GM19035 (cell line): Measurements from ENCODE around the gene DAZAP2.
"Not testable (repeated sequence)": the region's sequence is repeated elsewhere in the genome, so short reads cannot be mapped to it uniquely, and the experiment has no call there.

Experiments
- ATAC-seq: cut with Tn5 transposase; IDR thresholded peaks from one replicate; pipeline ENCODE4 v1.9.1; 2021; ENCODE audit not compliant: unreplicated experiment

Gene DAZAP2

DNA sequence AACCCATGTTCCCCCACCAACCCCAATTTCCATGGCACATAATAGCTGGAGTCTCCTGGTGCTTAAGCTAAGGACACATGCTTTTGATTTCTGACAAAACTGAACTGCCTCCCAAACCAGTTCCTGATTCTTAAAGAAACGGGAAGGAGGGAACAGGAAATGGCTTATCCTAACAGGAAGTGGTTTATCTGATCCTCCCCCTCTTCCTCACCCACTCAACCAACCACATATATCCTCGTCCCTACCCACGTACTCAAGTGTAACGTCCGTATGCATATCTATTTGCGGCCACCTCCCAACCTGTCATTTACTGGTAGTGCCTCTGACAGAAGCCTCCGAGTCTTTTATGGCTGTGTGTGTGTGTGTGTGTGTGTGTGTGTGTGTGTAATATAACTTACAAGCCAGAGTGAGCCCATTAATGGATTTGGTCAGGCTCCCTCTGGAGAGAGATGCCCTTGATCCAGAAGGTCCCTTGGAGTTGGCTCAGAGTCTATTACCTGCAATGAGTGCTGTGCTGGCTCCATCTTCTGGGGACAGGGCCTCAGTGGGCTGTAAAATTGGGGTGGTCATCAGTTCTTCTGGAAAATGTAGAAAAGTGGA is 7.7 kb downstream of the DAZAP2 start:
- no peak for ATAC-seq

- no peak for ATAC-seq
Measured at GRCh38 chr12:51247523-51248206, 9.0 kb downstream of the DAZAP2 start.

DNA sequence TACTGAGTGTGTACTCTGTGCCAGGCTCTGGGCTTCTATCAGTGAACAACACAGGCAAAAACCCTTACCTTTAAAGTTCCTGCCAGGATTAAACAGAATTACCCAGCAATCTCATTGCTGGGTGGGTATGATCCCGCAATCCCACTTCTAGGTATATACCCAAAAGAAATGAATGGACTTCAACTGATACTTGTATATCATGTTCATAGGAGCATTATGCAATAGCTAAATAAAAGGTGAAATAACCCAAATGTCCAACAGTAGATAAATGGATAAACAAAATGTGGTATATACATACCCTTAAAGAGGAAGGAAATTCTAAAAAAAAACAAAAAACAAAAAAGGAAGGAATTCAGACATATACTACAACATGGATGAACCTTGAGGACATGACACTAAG is 14.7 kb downstream of the DAZAP2 start:
- ATAC-seq, result no peak

GRCh38 chr12:51254536-51254935 is 15.9 kb downstream of the DAZAP2 start:
- ATAC-seq, result no peak

GRCh38 chr12:51259600-51259999 is 21.0 kb downstream of the DAZAP2 start:
- not testable (repeated sequence) for ATAC-seq

GRCh38 chr12:51262758-51263177 is 24.1 kb downstream of the DAZAP2 start:
- no peak for ATAC-seq

DNA sequence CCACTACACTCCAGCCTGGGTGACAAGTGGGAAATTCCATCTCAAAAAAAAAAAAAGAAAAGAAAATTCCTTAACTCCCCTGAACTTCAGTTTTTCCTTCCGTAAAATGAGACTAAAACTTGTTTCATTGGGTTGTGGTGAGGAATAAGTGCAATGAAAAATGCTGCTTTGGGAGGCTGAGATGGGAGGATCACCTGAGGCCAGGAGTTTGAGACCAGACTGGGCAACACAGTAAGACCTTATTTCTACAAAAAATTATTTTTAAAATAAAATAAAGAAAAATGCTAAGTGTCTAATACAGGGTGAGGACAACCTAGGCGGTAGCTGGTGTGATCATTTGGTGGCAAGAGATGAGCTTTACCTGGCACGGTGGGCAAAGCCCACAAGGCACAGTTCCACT is 24.7 kb downstream of the DAZAP2 start:
- no peak for ATAC-seq

- ATAC-seq, result no peak
Measured at GRCh38 chr12:51264297-51264696, 25.7 kb downstream of the DAZAP2 start.

DNA sequence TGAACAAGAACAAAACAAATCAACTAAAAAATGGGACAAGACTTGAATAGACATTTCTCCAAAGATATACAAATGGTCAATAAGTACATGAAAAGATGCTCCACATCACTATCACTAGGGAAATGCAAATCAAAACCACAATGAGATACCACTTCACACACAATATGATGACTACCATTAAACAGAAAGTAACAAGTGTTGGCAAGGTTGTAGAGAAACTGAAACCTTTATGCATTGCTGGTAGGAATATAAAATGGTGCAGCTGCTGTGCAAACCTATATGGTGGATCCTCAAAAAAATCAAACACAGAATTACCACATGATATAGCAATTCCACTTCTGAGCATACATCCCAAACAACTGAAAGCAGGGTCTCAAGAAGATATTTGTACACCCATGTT is 26.4 kb downstream of the DAZAP2 start:
- no peak for ATAC-seq

GRCh38 chr12:51269174-51270066 is 30.8 kb downstream of the DAZAP2 start:
- ATAC-seq, result peak; percentile 40

GRCh38 chr12:51270067-51270950 is 31.7 kb downstream of the DAZAP2 start, which contains the start of gene SMAGP:
Gene SMAGP (minus strand): TSS chr12:51270415. CDS start chr12:51269278, 1,137 bp downstream.
- ATAC-seq, result peak; percentile 59

- ATAC-seq, result no peak
Measured at GRCh38 chr12:51270951-51271518, 32.4 kb downstream of the DAZAP2 start.

- not testable (repeated sequence) for ATAC-seq
Measured at GRCh38 chr12:51272810-51273209, 34.2 kb downstream of the DAZAP2 start.

DNA sequence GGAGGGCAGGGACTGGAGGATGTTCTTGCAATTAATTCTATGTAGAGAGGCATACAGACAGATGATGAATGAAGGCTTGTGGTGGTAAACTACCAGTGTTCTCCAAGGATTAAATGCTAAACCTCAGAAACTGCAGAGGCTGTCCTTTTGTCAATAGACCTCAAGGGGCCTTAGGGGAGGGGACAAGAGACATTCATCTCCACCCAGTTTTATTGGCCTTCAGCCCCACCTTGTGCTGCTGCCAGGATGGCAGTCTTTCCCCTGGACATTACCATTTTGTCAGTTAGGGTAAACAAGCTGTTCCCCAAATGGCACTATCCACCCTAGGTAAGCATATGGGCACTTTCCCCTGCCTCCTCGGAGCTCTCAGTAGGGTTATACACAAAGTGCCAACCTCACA is 36.5 kb downstream of the DAZAP2 start:
- ATAC-seq, result no peak

DNA sequence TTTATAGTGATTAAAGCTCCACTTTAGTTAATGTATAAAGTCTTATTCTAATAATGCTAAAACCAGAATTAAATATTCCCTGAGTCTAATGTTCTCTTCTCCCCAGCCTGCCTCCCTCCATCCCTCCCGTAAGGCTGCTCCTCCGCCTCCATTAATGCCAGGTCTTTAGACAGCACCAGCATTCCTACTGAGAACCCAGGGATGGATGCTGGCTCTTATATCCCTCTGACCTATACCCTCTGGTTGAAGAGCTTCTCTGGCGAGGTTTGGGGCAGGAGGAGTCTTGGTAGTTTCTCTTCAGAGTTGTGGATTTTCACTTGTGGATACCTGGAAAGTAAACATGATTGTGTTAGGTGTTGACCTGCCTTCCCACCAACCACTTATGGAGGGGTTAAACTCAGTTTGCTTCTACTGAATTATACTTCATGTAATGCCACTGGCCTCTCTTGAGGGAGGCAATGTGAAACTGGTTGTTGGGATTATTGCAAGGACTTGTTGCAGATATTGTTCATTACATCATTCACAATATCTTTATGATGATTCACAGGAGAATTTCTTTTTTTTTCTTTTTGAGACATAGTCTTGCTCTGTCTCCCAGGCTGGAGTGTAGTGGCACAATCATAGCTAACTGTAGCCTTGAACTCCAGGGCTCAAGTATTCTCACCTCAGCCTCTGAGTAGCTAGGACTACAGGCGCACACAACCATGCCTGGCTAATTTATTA is 42.7 kb downstream of the DAZAP2 start:
- no peak for ATAC-seq

DNA sequence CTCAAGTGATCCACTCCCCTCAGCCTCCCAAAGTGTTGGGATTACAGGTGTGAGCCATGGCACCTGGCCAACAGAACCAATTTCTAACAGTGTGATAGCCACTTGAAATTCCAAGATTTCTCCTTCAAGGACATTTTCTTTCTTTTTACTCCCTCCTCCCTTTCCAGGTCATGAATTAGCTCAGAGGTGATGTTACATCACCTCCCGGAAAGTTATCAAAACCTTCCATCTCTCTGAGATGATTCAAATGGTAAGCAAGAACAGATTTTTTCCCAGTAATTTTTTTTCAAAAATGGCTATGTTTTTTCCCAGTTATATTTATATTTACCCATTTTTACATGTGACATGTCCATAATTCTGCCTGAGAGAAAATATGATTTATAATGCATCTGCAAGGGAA is 47.2 kb downstream of the DAZAP2 start:
- no peak for ATAC-seq

- not testable (repeated sequence) for ATAC-seq
Measured at GRCh38 chr12:51291603-51292513, 53.2 kb downstream of the DAZAP2 start.
